ENCODE data around the gene KCNJ9. TPM values are rescaled to one million over a fixed set of nuclear protein-coding genes. Genes with fewer than 3 reads are reported as not detected.
"Not testable (repeated sequence)": the region's sequence is repeated elsewhere in the genome, so short reads cannot be mapped to it uniquely, and the experiment has no call there.

Gene KCNJ9
- total RNA-seq, 2 donors from 2014 or later = 0.11 to 0.30 TPM

DNA sequence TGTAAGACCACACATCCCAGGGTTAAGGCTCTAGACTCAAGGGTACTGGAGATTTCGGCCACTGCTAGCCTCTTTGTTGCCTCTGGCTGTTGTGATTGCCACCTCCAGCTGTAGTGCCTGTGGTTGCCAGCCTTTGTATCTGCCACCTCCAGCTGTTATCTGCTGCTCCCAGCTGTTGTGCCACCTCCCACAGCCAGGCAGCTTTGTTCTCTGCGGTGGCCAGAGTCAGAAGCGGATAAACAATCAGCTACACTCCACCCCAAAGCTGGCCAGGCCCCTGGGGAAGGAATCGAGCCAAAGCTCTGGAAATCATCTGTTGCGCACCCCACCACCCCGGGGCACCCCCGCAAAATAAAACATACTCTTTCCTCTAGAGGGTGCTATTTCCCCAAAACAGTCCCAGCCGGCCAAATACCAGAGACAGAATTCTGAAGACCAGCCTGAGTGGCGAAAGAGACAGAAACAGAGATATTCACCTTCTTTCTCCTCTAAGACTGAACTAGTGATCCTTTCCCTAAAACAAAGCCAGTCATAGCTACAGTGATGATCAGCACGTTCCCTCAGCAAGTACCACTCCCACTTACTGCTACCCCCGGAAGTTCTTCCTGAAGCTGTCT is 34.7 kb upstream of the KCNJ9 start:
- peak; percentile 32 for DNase-seq
- H3K27ac ChIP-seq = no peak overlapping the region
- no peaks in the 10 kb centered on the region for H3K27me3 ChIP-seq
- H3K36me3 ChIP-seq = no peaks in the 10 kb centered on the region
- peak overlapping the region in 1 of 2 donors; percentile 26 for H3K9ac ChIP-seq (ENCODE audit: low read depth in 2 of 2, low read length in 2 of 2)
- H3K9me3 ChIP-seq = no peaks in the 10 kb centered on the region
- no peak overlapping the region for H3K4me3 ChIP-seq
- H3K4me1 ChIP-seq = no peaks in the 10 kb centered on the region
- intact Hi-C loops (cut with DNase I) = loop anchor here (5.0 kb wide), 1 partner anchor 36 kb away; the partner anchor contains the start of gene KCNJ9
- TF ChIP-seq, protein P1, sequence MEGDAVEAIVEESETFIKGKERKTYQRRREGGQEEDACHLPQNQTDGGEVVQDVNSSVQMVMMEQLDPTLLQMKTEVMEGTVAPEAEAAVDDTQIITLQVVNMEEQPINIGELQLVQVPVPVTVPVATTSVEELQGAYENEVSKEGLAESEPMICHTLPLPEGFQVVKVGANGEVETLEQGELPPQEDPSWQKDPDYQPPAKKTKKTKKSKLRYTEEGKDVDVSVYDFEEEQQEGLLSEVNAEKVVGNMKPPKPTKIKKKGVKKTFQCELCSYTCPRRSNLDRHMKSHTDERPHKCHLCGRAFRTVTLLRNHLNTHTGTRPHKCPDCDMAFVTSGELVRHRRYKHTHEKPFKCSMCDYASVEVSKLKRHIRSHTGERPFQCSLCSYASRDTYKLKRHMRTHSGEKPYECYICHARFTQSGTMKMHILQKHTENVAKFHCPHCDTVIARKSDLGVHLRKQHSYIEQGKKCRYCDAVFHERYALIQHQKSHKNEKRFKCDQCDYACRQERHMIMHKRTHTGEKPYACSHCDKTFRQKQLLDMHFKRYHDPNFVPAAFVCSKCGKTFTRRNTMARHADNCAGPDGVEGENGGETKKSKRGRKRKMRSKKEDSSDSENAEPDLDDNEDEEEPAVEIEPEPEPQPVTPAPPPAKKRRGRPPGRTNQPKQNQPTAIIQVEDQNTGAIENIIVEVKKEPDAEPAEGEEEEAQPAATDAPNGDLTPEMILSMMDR (IDR thresholded peaks at IDR 0.05) = peak; percentile 61

DNA sequence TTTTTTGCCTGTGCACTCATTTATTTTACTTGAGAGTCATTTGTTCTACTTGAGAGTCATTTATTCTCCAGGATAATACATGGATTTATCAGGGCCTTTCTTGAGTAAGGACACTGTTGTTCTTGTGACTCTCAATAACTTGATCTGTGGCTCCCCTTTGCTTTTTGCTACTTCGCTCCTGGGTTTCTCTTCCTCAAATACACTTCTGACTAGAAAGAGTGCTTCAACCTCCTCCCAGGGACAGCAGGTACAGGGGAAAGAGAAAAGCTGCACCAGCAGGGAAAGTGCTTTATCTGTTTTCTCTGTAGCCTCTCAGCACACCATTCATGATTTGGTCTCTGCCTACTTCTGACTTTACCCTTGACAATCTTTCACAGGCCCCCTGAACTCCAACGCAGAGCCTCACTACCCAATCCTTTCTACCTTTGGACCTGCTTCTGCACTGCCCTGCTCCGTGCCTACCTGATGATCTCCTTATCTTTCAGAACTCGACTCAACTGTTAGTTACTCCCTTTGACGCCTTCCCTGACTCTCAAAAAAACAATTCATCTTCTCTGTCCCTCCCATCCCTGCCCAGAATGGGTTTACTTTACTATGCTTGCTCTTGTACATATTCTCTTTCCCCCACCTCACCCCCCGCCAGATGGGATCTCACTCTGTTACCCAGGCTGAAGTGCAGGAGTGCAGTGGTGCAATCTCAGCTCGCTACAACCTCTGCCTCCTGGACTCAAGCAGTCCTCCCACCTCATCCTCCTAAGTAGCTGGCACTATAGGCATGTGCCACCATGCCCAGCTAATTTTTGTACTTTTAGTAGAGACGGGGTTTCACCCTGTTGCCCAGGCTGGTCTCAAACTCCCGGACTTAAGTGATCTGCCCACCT is 34.0 kb upstream of the KCNJ9 start:
- no peak for DNase-seq
- Histone ChIP-seq H3K9ac (ENCODE audit: low read depth in 2 of 2, low read length in 2 of 2) (no peak overlapping the region), H3K9me3 (no peaks in the 10 kb centered on the region), H3K27me3 (no peaks in the 10 kb centered on the region), H3K4me1 (no peaks in the 10 kb centered on the region), H3K4me3 (no peak overlapping the region), H3K36me3 (no peaks in the 10 kb centered on the region), H3K27ac (no peak overlapping the region)
- intact Hi-C loops (cut with DNase I) = loop anchor here (5.0 kb wide), 1 partner anchor 35 kb away; the partner anchor contains the start of gene KCNJ9
- TF ChIP-seq, protein P1 (IDR thresholded peaks at IDR 0.05) = no peak

DNA sequence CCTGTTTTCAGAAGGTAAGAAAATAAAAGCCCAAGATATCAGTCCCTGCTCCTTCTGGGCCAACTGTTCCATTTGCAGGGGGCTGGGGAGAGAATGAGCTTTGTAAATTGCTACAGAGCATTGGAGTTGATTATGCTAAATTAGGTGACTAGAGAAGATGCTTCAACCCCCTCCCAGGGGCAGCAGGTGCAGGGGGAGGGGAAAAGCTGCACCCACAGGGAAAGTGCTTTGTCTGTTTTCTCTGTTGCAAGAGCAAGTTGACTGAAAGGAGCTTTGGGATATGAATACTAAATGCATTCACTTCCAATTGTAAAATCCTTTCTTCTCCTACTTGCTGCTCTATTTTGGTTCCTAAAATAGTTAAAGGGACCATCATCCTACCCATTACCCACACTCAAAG is 33.0 kb upstream of the KCNJ9 start:
- Histone ChIP-seq H3K36me3 (no peaks in the 10 kb centered on the region), H3K9me3 (no peaks in the 10 kb centered on the region), H3K27me3 (no peaks in the 10 kb centered on the region), H3K27ac (no peak overlapping the region), H3K9ac (ENCODE audit: low read depth in 2 of 2, low read length in 2 of 2) (no peak overlapping the region), H3K4me3 (no peak overlapping the region), H3K4me1 (no peaks in the 10 kb centered on the region)
- TF ChIP-seq, protein P1 (IDR thresholded peaks at IDR 0.05) = no peak
- intact Hi-C loops (cut with DNase I) = loop anchor here (5.0 kb wide), 1 partner anchor 34 kb away; the partner anchor contains the start of gene KCNJ9
- no peak for DNase-seq

DNA sequence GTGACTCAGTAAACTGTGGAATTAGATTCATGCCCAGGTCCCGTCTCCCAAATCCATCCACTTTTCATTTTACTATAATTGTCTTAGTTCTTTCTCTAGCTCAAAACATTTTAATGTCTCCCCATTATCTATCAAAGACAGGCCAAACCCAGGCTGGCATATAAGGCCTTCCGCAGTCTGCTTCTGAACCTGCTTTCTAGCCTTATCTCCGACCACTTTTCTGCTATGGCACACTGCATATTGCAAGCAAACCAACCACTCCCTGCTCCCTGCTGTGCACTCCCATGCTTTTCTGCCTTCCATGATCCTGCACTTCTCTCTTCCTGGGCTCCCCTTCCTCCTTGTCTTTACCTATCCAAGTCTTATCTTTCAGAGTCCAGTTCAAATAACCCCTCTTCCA is 32.2 kb upstream of the KCNJ9 start:
- no peak overlapping the region for H3K4me3 ChIP-seq
- H3K9ac ChIP-seq (ENCODE audit: low read depth in 2 of 2, low read length in 2 of 2) = no peak overlapping the region
- no peak overlapping the region for H3K27ac ChIP-seq
- H3K27me3 ChIP-seq = no peaks in the 10 kb centered on the region
- no peaks in the 10 kb centered on the region for H3K36me3 ChIP-seq
- intact Hi-C loops (cut with DNase I) = loop anchor here (5.0 kb wide), 1 partner anchor 33 kb away; the partner anchor contains the start of gene KCNJ9
- H3K9me3 ChIP-seq = no peaks in the 10 kb centered on the region
- DNase-seq = no peak
- no peaks in the 10 kb centered on the region for H3K4me1 ChIP-seq
- TF ChIP-seq, protein P1 (IDR thresholded peaks at IDR 0.05) = no peak

DNA sequence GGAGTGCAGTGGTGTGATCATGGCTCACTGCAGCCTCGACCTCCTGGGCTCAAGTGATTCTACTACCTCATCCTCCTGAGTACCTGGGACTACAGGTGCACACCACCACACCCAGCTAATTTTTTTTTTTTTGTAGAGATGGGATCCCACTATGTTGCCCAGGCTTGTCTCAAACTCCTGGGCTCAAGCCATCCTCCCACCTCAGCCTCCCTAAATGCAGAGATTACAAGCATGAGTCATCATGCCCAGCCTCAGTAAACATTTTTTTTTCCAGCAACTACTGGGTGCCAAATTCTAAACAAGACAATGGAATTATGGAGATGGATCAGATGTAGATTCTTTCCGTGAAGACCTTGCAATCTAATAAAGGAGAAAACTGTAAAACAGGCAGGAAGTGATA is 31.2 kb upstream of the KCNJ9 start:
- H3K27ac ChIP-seq; H3K27me3 ChIP-seq; H3K9ac ChIP-seq (ENCODE audit: low read depth in 2 of 2, low read length in 2 of 2); H3K4me3 ChIP-seq; H3K4me1 ChIP-seq; DNase-seq; intact Hi-C loops (cut with DNase I); H3K36me3 ChIP-seq; H3K9me3 ChIP-seq: not testable (repeated sequence)

Data from colonic mucosa (tissue), 4 donors.